Astrocyte (in vitro differentiated cells and primary cell): ENCODE results near the gene ADCY3. TPM values are rescaled to one million over a fixed set of nuclear protein-coding genes. Genes with fewer than 3 reads are reported as not detected.

Experiments
- DNase-seq: peaks from one replicate; pipeline ENCODE4 v3.0.0-alpha.2; 2010; ENCODE audit warnings: low read depth
- FAIRE-seq: peaks from 2 replicates; lab custom pipeline; 2011; peaks lifted over from hg19 to GRCh38; lab: Jason Lieb, UNC
- H2AFZ ChIP-seq: 2 replicates; pipeline ENCODE4 v1.6.0; 2012; ENCODE audit warnings: low read depth, low read length, inconsistent platforms
- H3K27ac ChIP-seq: 2 replicates; pipeline ENCODE4 v1.5.1; 2011; ENCODE audit warnings: low read depth, low read length, inconsistent platforms
- H3K27me3 ChIP-seq: 2 replicates; pipeline ENCODE4 v1.6.0; 2011; ENCODE audit warnings: low read length, inconsistent platforms; ENCODE audit not compliant: insufficient read depth
- H3K36me3 ChIP-seq: 2 replicates; pipeline ENCODE4 v1.5.1; 2011; ENCODE audit warnings: low read length, inconsistent platforms; ENCODE audit not compliant: insufficient read depth
- H3K4me1 ChIP-seq: 2 replicates; pipeline ENCODE4 v1.5.1; 2011; ENCODE audit warnings: low read length, inconsistent platforms; ENCODE audit not compliant: insufficient read depth
- H3K4me2 ChIP-seq: 2 replicates; pipeline ENCODE4 v1.6.0; 2012; ENCODE audit warnings: low read length, inconsistent platforms
- H3K4me3 ChIP-seq: 2 replicates; pipeline ENCODE4 v1.5.1; 2011; ENCODE audit warnings: low read depth, mild to moderate bottlenecking, low read length, inconsistent platforms; ENCODE audit not compliant: insufficient read depth
- H3K79me2 ChIP-seq: 2 replicates; pipeline ENCODE4 v1.6.0; 2012; ENCODE audit warnings: mild to moderate bottlenecking, low read length, inconsistent platforms; ENCODE audit not compliant: insufficient read depth
- H3K9ac ChIP-seq: 2 replicates; pipeline ENCODE4 v1.6.0; 2012; ENCODE audit warnings: mild to moderate bottlenecking, low read length, inconsistent platforms
- H3K9me3 ChIP-seq: 2 replicates; pipeline ENCODE4 v1.5.1; 2012; ENCODE audit warnings: low read depth, mild to moderate bottlenecking, low read length, inconsistent platforms; ENCODE audit not compliant: insufficient read depth
- H4K20me1 ChIP-seq: 2 replicates; pipeline ENCODE4 v1.6.0; 2012; ENCODE audit warnings: low read length, inconsistent platforms; ENCODE audit not compliant: insufficient read depth
- H3K27ac Mint-ChIP-seq: one replicate; pipeline ENCODE4 v1.8.0; 2021; ENCODE audit warnings: mild to moderate bottlenecking, mixed read lengths; ENCODE audit not compliant: unreplicated experiment
- H3K27me3 Mint-ChIP-seq: one replicate; pipeline ENCODE4 v1.8.0; 2021; ENCODE audit warnings: low read depth, mixed read lengths; ENCODE audit not compliant: unreplicated experiment
- H3K36me3 Mint-ChIP-seq: one replicate; pipeline ENCODE4 v1.8.0; 2021; ENCODE audit warnings: low read depth, mixed read lengths; ENCODE audit not compliant: unreplicated experiment
- H3K4me1 Mint-ChIP-seq: one replicate; pipeline ENCODE4 v1.8.0; 2021; ENCODE audit warnings: low read depth, mixed read lengths; ENCODE audit not compliant: unreplicated experiment
- H3K4me3 Mint-ChIP-seq: one replicate; pipeline ENCODE4 v1.8.0; 2021; ENCODE audit warnings: mild to moderate bottlenecking, moderate library complexity, mixed read lengths; ENCODE audit not compliant: unreplicated experiment
- H3K9me3 Mint-ChIP-seq: one replicate; pipeline ENCODE4 v1.8.0; 2021; ENCODE audit warnings: mild to moderate bottlenecking, mixed read lengths; ENCODE audit not compliant: unreplicated experiment
- EZH2 ChIP-seq: IDR thresholded peaks from 2 replicates; pipeline ENCODE4 v1.6.1; 2012; ENCODE audit warnings: mild to moderate bottlenecking, low read length, inconsistent platforms; ENCODE audit not compliant: insufficient read depth
- total RNA-seq: library from RNA; stranded (reverse); gene quantifications from 2 replicates; pipeline ENCODE4 v1.2.1, GENCODE V29; 2021
- TF ChIP-seq, protein P1 (sequence below): IDR thresholded peaks from 2 replicates; pipeline ENCODE4 v1.5.1; 2011; ENCODE audit warnings: low read depth, mild to moderate bottlenecking, inconsistent platforms, low read length, moderate library complexity; ENCODE audit not compliant: insufficient read depth

ADCY3 gene
- total RNA-seq, 1 donor from 2014 or later, result 12.5 TPM

DNA sequence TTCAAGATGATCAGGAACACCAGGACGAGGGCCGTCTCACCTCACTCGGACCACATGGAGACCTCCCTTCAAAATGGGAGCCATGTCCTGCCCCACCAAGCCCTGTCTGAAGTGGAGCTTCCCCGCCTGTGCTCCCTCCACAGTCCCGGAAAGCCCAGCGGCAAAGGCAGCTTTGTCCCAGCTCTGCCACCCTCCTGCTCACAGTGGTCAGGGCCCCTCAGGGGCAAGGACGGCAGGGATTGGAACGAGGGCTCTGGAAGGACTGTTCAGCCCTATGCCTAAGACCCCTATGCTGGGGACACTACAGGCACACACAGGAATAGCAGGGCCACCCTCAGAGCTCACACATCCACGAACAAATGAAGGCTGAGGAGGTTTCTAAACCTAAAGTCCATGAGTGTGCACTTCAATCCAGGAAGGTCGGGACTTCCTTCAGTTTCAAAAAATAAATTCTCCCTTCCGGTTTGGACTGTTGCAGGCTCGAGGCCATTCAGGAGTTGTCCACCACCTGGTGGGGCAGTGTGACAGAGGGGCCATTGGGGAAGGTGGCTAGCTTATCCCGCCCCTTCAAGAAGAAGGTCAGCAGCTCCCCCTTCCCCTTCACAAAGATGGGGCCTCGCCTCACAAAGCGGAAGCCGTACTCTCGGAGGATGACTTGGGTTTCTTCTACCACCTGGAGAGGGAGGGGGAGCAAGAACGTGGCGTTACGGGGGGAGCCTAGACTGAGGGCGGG, 100.4 kb downstream of the ADCY3 start:
- TF ChIP-seq, protein P1, sequence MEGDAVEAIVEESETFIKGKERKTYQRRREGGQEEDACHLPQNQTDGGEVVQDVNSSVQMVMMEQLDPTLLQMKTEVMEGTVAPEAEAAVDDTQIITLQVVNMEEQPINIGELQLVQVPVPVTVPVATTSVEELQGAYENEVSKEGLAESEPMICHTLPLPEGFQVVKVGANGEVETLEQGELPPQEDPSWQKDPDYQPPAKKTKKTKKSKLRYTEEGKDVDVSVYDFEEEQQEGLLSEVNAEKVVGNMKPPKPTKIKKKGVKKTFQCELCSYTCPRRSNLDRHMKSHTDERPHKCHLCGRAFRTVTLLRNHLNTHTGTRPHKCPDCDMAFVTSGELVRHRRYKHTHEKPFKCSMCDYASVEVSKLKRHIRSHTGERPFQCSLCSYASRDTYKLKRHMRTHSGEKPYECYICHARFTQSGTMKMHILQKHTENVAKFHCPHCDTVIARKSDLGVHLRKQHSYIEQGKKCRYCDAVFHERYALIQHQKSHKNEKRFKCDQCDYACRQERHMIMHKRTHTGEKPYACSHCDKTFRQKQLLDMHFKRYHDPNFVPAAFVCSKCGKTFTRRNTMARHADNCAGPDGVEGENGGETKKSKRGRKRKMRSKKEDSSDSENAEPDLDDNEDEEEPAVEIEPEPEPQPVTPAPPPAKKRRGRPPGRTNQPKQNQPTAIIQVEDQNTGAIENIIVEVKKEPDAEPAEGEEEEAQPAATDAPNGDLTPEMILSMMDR, result no peak
- TF ChIP-seq EZH2, result no peak
- H3K4me2 ChIP-seq, result no peak overlapping the region
- H3K27me3 ChIP-seq, result no peaks in the 10 kb centered on the region
- H3K27ac ChIP-seq, result peak overlapping the region; percentile 5
- H3K36me3 Mint-ChIP-seq, result peaks cover 13% of the 10 kb centered on the region
- H3K9me3 Mint-ChIP-seq, result no peaks in the 10 kb centered on the region
- no peaks in the 10 kb centered on the region for H4K20me1 ChIP-seq
- no peak overlapping the region for H3K9ac ChIP-seq
- H3K79me2 ChIP-seq, result peaks cover 18% of the 10 kb centered on the region
- H3K27ac Mint-ChIP-seq, result no peak overlapping the region
- DNase-seq (no peak), FAIRE-seq (no peak)
- H3K27me3 Mint-ChIP-seq, result no peaks in the 10 kb centered on the region
- peaks cover 35% of the 10 kb centered on the region for H3K36me3 ChIP-seq
- peaks cover 18% of the 10 kb centered on the region for H3K4me1 ChIP-seq
- no peak overlapping the region for H3K4me3 Mint-ChIP-seq
- H2AFZ ChIP-seq, result no peak overlapping the region
- no peaks in the 10 kb centered on the region for H3K9me3 ChIP-seq
- peaks cover 14% of the 10 kb centered on the region for H3K4me1 Mint-ChIP-seq
- no peak overlapping the region for H3K4me3 ChIP-seq

DNA sequence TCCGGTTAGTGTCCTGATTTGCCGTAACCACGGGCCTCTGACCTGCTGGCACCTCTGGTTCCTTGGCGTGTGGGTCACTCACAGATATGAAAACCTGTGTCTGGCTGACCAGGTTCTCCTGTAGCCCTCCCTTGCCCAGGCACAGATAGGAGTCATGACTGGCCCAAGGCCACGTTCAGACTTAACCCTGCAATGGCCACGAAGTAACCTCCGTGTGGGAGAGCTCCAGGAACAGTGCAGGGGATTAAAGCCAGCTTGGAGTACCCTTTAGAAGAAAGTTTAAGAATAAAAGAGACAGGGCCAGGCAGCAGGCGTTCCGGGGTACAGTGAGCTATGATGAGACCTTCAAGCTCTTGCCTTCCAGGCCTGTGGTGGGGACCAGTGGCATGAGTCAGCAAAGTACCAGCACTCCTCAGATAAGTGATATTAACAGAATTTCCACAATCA, 101.3 kb downstream of the ADCY3 start:
- Mint-ChIP-seq H3K36me3 (peaks cover 9% of the 10 kb centered on the region), H3K9me3 (no peaks in the 10 kb centered on the region)

More for the DNA sequence above, 101.3 kb downstream of the ADCY3 start:
- H3K27ac ChIP-seq, result peak overlapping the region; percentile 31
- TF ChIP-seq, protein P1, result no peak
- TF ChIP-seq EZH2, result no peak
- H3K4me3 Mint-ChIP-seq, result no peak overlapping the region
- peak overlapping the region; percentile 6 for H3K4me2 ChIP-seq
- peaks cover 18% of the 10 kb centered on the region for H3K4me1 ChIP-seq
- H4K20me1 ChIP-seq, result peaks cover 5% of the 10 kb centered on the region
- no peak overlapping the region for H2AFZ ChIP-seq
- no peak overlapping the region for H3K4me3 ChIP-seq
- H3K36me3 ChIP-seq, result peaks cover 40% of the 10 kb centered on the region
- H3K27me3 Mint-ChIP-seq, result no peaks in the 10 kb centered on the region
- H3K9ac ChIP-seq, result no peak overlapping the region
- no peaks in the 10 kb centered on the region for H3K27me3 ChIP-seq
- FAIRE-seq, result no peak
- H3K4me1 Mint-ChIP-seq, result peaks cover 14% of the 10 kb centered on the region
- no peaks in the 10 kb centered on the region for H3K9me3 ChIP-seq
- no peak overlapping the region for H3K27ac Mint-ChIP-seq
- H3K79me2 ChIP-seq, result peaks cover 26% of the 10 kb centered on the region
- peak; percentile 61 for DNase-seq
